ENCODE data around the gene SEPTIN1.
"Not testable (repeated sequence)": the region's sequence is repeated elsewhere in the genome, so short reads cannot be mapped to it uniquely, and the experiment has no call there.

SEPTIN1 gene

GRCh38 chr16:30335598-30336474 lies 46.5 kb downstream of the SEPTIN1 start:
- DNase-seq (ENCODE audit: insufficient read length, low spot score): no peak
- TF ChIP-seq PAX5 (IDR thresholded peaks at IDR 0.05; ENCODE audit: insufficient read depth, low read length, severe bottlenecking): no peak
- no peak for TF ChIP-seq POLR2A (IDR thresholded peaks at IDR 0.05; ENCODE audit: low read depth, low read length)
- peak; percentile 23 for TF ChIP-seq SPI1 (IDR thresholded peaks at IDR 0.05; ENCODE audit: low read depth, low read length)
- FAIRE-seq: no peak

GRCh38 chr16:30335028-30335597 lies 47.2 kb downstream of the SEPTIN1 start:
- DNase-seq (ENCODE audit: insufficient read length, low spot score): not testable (repeated sequence)
- peak; percentile 48; the same call in 1 of the 2 replicates for TF ChIP-seq POLR2A (IDR thresholded peaks at IDR 0.05; ENCODE audit: low read depth, low read length)
- peak; percentile 33 for TF ChIP-seq PAX5 (IDR thresholded peaks at IDR 0.05; ENCODE audit: insufficient read depth, low read length, severe bottlenecking)
- FAIRE-seq: peak; percentile 16

GRCh38 chr16:30334473-30334989 lies 47.8 kb downstream of the SEPTIN1 start:
- not testable (repeated sequence) for FAIRE-seq; DNase-seq (ENCODE audit: insufficient read length, low spot score)
- TF ChIP-seq SPI1 (IDR thresholded peaks at IDR 0.05; ENCODE audit: low read depth, low read length): peak; percentile 42

Measured in GM12891 (cell line).